Peyer's patch (tissue), 4 donors: ENCODE measurements around the gene ADCY9.

Source experiments
- POLR2A ChIP-seq, 2 donors: fragments of 450-650 bp; IDR thresholded peaks; one replicate each; pipeline ENCODE4 v1.5.1; 2017; ENCODE audit warnings: antibody characterized with exemption in 2 of 2, mild to moderate bottlenecking in 2 of 2, moderate library complexity in 2 of 2
- TF ChIP-seq, protein P1 (sequence below), 6 experiments: fragments of 450-650 bp in 4 of 6; fragments of 200-600 bp in 2 of 6; sonication (generic) in 1 of 6; IDR thresholded peaks; one replicate each; pipeline ENCODE4 v1.5.1; 2017 to 2019; ENCODE audit warnings: antibody characterized with exemption in 6 of 6, mild to moderate bottlenecking in 3 of 6, moderate library complexity in 1 of 6

DNA sequence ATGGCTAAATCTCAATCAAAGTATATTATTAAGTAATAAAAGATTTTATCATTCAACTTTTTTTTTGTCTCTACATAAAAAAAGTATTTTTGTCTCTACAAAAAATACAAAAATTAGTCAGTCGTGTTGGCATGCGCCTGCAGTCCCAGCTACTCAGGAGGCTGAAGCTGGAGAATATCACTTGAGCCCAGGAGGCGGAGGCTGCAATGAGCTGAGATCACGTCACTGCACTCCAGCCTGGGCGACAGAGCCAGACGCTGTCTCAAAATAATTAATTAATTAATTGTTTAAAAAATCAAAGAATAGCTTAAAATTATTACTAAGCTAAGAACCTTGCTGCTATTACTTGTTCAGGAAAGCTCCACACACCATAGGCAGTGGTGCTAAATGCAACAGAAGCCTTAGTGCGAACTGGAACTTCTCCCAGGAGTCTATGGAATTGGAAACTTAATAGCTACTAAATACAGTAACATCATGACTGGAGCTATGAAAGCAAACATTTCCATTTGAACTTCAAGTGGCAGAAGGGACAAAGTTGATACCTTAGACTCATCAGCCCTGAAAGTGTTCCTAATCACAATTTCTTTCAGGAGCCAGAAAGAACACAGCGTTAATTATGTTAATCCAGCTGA, 22.6 kb downstream of the ADCY9 start:
- no peak for TF ChIP-seq POLR2A (IDR thresholded peaks at IDR 0.05)
- TF ChIP-seq, protein P1, sequence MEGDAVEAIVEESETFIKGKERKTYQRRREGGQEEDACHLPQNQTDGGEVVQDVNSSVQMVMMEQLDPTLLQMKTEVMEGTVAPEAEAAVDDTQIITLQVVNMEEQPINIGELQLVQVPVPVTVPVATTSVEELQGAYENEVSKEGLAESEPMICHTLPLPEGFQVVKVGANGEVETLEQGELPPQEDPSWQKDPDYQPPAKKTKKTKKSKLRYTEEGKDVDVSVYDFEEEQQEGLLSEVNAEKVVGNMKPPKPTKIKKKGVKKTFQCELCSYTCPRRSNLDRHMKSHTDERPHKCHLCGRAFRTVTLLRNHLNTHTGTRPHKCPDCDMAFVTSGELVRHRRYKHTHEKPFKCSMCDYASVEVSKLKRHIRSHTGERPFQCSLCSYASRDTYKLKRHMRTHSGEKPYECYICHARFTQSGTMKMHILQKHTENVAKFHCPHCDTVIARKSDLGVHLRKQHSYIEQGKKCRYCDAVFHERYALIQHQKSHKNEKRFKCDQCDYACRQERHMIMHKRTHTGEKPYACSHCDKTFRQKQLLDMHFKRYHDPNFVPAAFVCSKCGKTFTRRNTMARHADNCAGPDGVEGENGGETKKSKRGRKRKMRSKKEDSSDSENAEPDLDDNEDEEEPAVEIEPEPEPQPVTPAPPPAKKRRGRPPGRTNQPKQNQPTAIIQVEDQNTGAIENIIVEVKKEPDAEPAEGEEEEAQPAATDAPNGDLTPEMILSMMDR (IDR thresholded peaks at IDR 0.05) = no peak
